Cardiac septum (tissue), 1 donor: ENCODE results near the gene OSBPL6. TPM values are rescaled to one million over a fixed set of nuclear protein-coding genes. Genes with fewer than 3 reads are reported as not detected.
"Not testable (repeated sequence)": the region's sequence is repeated elsewhere in the genome, so short reads cannot be mapped to it uniquely, and the experiment has no call there.

Experiments
- DNase-seq: peaks from one replicate; pipeline ENCODE4 v3.0.0-alpha.2; 2020; ENCODE audit warnings: low spot score
- intact Hi-C: fragments of 100-400 bp; cut with DNase I; formaldehyde crosslinking; loops from one replicate; pipeline ENCODE4 v1.14.0; 2022
- total RNA-seq: library from RNA; stranded (reverse); fragmentation: NEBNext Ultra II Directional; extraction: Animal tissue kit (Norgen Biotek cat#: 25700); gene quantifications from one replicate; pipeline ENCODE4 v1.2.1, GENCODE V29; 2021
- donor health status: DM: no; HTN: no; CAD: no.

The OSBPL6 gene
- total RNA-seq, 1 donor from 2014 or later, result 5.5 TPM

- intact Hi-C loops, result no loop called here
Observed at GRCh38 chr2:178379162-178380004, 185.1 kb downstream of the OSBPL6 start.

GRCh38 chr2:178380763-178381162 is 186.5 kb downstream of the OSBPL6 start:
- intact Hi-C loops, result no loop called here

More at GRCh38 chr2:178379162-178380004, 185.1 kb downstream of the OSBPL6 start:
- no peak for DNase-seq

GRCh38 chr2:178383718-178384117 is 189.4 kb downstream of the OSBPL6 start:
- no peak for DNase-seq
- intact Hi-C loops, result no loop called here

More at GRCh38 chr2:178380763-178381162, 186.5 kb downstream of the OSBPL6 start:
- no peak for DNase-seq

GRCh38 chr2:178385595-178386148 is 191.4 kb downstream of the OSBPL6 start:
- no peak for DNase-seq
- intact Hi-C loops, result no loop called here

- intact Hi-C loops, result no loop called here
- DNase-seq, result no peak
Observed at GRCh38 chr2:178386986-178387597, 192.8 kb downstream of the OSBPL6 start.

- no peak for DNase-seq
- intact Hi-C loops, result no loop called here
Observed at GRCh38 chr2:178388287-178388686, 194.0 kb downstream of the OSBPL6 start.

GRCh38 chr2:178391701-178392100 is 197.4 kb downstream of the OSBPL6 start:
- intact Hi-C loops, result no loop called here
- no peak for DNase-seq

- no peak for DNase-seq
- intact Hi-C loops, result no loop called here
Observed at GRCh38 chr2:178392215-178392614, 197.9 kb downstream of the OSBPL6 start.

GRCh38 chr2:178394859-178395258 is 200.5 kb downstream of the OSBPL6 start:
- intact Hi-C loops, result no loop called here
- DNase-seq, result no peak

- DNase-seq, result no peak
- intact Hi-C loops, result no loop called here
Observed at GRCh38 chr2:178395295-178395694, 201.0 kb downstream of the OSBPL6 start.

- intact Hi-C loops, result no loop called here
Observed at GRCh38 chr2:178395941-178396570, 201.7 kb downstream of the OSBPL6 start.

GRCh38 chr2:178397002-178397605 is 202.8 kb downstream of the OSBPL6 start:
- no peak for DNase-seq
- intact Hi-C loops, result no loop called here

More at GRCh38 chr2:178395941-178396570, 201.7 kb downstream of the OSBPL6 start:
- no peak for DNase-seq

GRCh38 chr2:178401994-178402437 is 207.7 kb downstream of the OSBPL6 start:
- intact Hi-C loops, result no loop called here
- DNase-seq, result no peak

- no peak for DNase-seq
- intact Hi-C loops, result no loop called here
Observed at GRCh38 chr2:178403671-178404306, 209.5 kb downstream of the OSBPL6 start.

- intact Hi-C loops, result no loop called here
- DNase-seq, result no peak
Observed at GRCh38 chr2:178404368-178404767, 210.1 kb downstream of the OSBPL6 start.

- intact Hi-C loops, result no loop called here
- DNase-seq, result no peak
Observed at GRCh38 chr2:178409261-178409660, 214.9 kb downstream of the OSBPL6 start.

GRCh38 chr2:178412047-178412446 is 217.7 kb downstream of the OSBPL6 start:
- DNase-seq, result no peak
- intact Hi-C loops, result loop anchor here (5.0 to 10.0 kb wide), 4 partner anchors 65 to 300 kb away; partner anchors contain the start of genes FKBP7, OSBPL6 and RBM45

- not testable (repeated sequence) for DNase-seq
- intact Hi-C loops, result loop anchor here (5.0 to 10.0 kb wide), 4 partner anchors 65 to 300 kb away; partner anchors contain the start of genes FKBP7, OSBPL6 and RBM45
Observed at GRCh38 chr2:178412453-178412852, 218.1 kb downstream of the OSBPL6 start.
